MCF 10A (cell line): ENCODE data around the gene IGF1R. TPM values are rescaled to one million over a fixed set of nuclear protein-coding genes. Genes with fewer than 3 reads are reported as not detected.

Source experiments
- BruUV-seq: library from RNA; stranded (reverse); fragments of 400-500 nt; replicated peaks from 2 replicates; lab custom pipeline; 2021; lab: Mats Ljungman, UMichigan
- CTCF ChIA-PET: fragments of 300-600 bp; sonication (Branson Sonifier 250); formaldehyde crosslinking; extraction: SDS; loops from one replicate; lab custom pipeline; 2021; ENCODE audit warnings: antibody characterized with exemption, inconsistent platforms; lab: Yijun Ruan, JAX
- POLR2A ChIA-PET: fragments of 300-600, 350-650 bp; sonication (Branson Sonifier 250); formaldehyde crosslinking; extraction: SDS; loops from one replicate; lab custom pipeline; 2020; ENCODE audit warnings: antibody characterized with exemption, inconsistent platforms; lab: Yijun Ruan, JAX
- DNase-seq: peaks from one replicate; pipeline ENCODE4 v3.0.0-alpha.2; 2018; ENCODE audit not compliant: unreplicated experiment
- H3K27ac Mint-ChIP-seq: one replicate; pipeline ENCODE4 v1.8.0; 2022; ENCODE audit warnings: mild to moderate bottlenecking, low read depth, mixed read lengths; ENCODE audit not compliant: unreplicated experiment
- H3K27me3 Mint-ChIP-seq: one replicate; pipeline ENCODE4 v1.8.0; 2022; ENCODE audit warnings: mixed read lengths; ENCODE audit not compliant: insufficient read depth, unreplicated experiment
- H3K36me3 Mint-ChIP-seq: one replicate; pipeline ENCODE4 v1.8.0; 2022; ENCODE audit warnings: mild to moderate bottlenecking, moderate library complexity, mixed read lengths; ENCODE audit not compliant: insufficient read depth, unreplicated experiment
- H3K4me1 Mint-ChIP-seq: one replicate; pipeline ENCODE4 v1.8.0; 2022; ENCODE audit warnings: mixed read lengths; ENCODE audit not compliant: insufficient read depth, unreplicated experiment
- H3K4me3 Mint-ChIP-seq: one replicate; pipeline ENCODE4 v1.8.0; 2022; ENCODE audit warnings: mild to moderate bottlenecking, moderate library complexity, mixed read lengths; ENCODE audit not compliant: unreplicated experiment
- H3K9me3 Mint-ChIP-seq: one replicate; pipeline ENCODE4 v1.8.0; 2022; ENCODE audit warnings: mixed read lengths; ENCODE audit not compliant: unreplicated experiment
- CTCF ChIP-seq: fragments of 200-600 bp; IDR thresholded peaks from one replicate; pipeline ENCODE4 v1.8.0; 2022; ENCODE audit warnings: antibody characterized with exemption, mild to moderate bottlenecking; ENCODE audit not compliant: unreplicated experiment
- intact Hi-C: fragments of 100-400 bp; cut with micrococcal nuclease; formaldehyde crosslinking; loops from 2 replicates; pipeline ENCODE4 v1.14.1; 2022
- total RNA-seq: library from RNA; stranded (reverse); gene quantifications from 2 replicates; pipeline ENCODE4 v1.2.3, GENCODE V29; 2022

The IGF1R gene
- total RNA-seq, 1 experiment from 2014 or later: 53.3 TPM

- H3K27ac Mint-ChIP-seq: no peak overlapping the region
- intact Hi-C loops: no loop called here
- ChIA-PET POLR2A (no interaction called here), CTCF (interaction anchor here (1.0 kb wide), 1 partner anchor 66 kb away, joined by 4 read pairs; no protein-coding TSS in a partner anchor)
- peaks cover 6% of the 10 kb centered on the region for H3K36me3 Mint-ChIP-seq
- no peak for DNase-seq
- H3K9me3 Mint-ChIP-seq: no peaks in the 10 kb centered on the region
- TF ChIP-seq CTCF: no peak
- no TSS peak for BruUV-seq
- no peaks in the 10 kb centered on the region for H3K27me3 Mint-ChIP-seq
- H3K4me3 Mint-ChIP-seq: no peak overlapping the region
- H3K4me1 Mint-ChIP-seq: peaks cover 11% of the 10 kb centered on the region
These were observed 74.3 kb downstream of the IGF1R start for GRCh38 chr15:98722645-98723044.

GRCh38 chr15:98723195-98723594 lies 74.9 kb downstream of the IGF1R start:
- no peak for DNase-seq
- no peak overlapping the region for H3K27ac Mint-ChIP-seq
- peaks cover 6% of the 10 kb centered on the region for H3K4me1 Mint-ChIP-seq
- peaks cover 6% of the 10 kb centered on the region for H3K36me3 Mint-ChIP-seq
- TF ChIP-seq CTCF: no peak
- intact Hi-C loops: no loop called here
- no peaks in the 10 kb centered on the region for H3K27me3 Mint-ChIP-seq
- no TSS peak for BruUV-seq
- POLR2A ChIA-PET: no interaction called here
- H3K4me3 Mint-ChIP-seq: no peak overlapping the region
- CTCF ChIA-PET: no interaction called here
- no peaks in the 10 kb centered on the region for H3K9me3 Mint-ChIP-seq

- no peak for DNase-seq
- no TSS peak for BruUV-seq
- intact Hi-C loops: no loop called here
- H3K27ac Mint-ChIP-seq: no peak overlapping the region
- ChIA-PET CTCF (interaction anchor here (0.6 kb wide), 2 partner anchors 149 to 209 kb away, joined by 3 read pairs; no protein-coding TSS in a partner anchor), POLR2A (no interaction called here)
- no peaks in the 10 kb centered on the region for H3K9me3 Mint-ChIP-seq
- H3K4me1 Mint-ChIP-seq: peaks cover 5% of the 10 kb centered on the region
- H3K4me3 Mint-ChIP-seq: no peak overlapping the region
- no peak for TF ChIP-seq CTCF
- peaks cover 6% of the 10 kb centered on the region for H3K36me3 Mint-ChIP-seq
- no peaks in the 10 kb centered on the region for H3K27me3 Mint-ChIP-seq
These were observed 75.7 kb downstream of the IGF1R start for GRCh38 chr15:98724048-98724447.

- no peak for TF ChIP-seq CTCF
- Mint-ChIP-seq H3K4me1 (peaks cover 5% of the 10 kb centered on the region), H3K27ac (no peak overlapping the region), H3K9me3 (no peaks in the 10 kb centered on the region), H3K36me3 (peaks cover 6% of the 10 kb centered on the region), H3K4me3 (no peak overlapping the region), H3K27me3 (no peaks in the 10 kb centered on the region)
- ChIA-PET CTCF (interaction anchor here (0.6 kb wide), 2 partner anchors 149 to 210 kb away, joined by 3 read pairs; no protein-coding TSS in a partner anchor), POLR2A (no interaction called here)
- intact Hi-C loops: no loop called here
- no peak for DNase-seq
- no TSS peak for BruUV-seq
These were observed 76.2 kb downstream of the IGF1R start for GRCh38 chr15:98724494-98724893.
